ENCODE results near the gene KCNA4.

Gene KCNA4

DNA sequence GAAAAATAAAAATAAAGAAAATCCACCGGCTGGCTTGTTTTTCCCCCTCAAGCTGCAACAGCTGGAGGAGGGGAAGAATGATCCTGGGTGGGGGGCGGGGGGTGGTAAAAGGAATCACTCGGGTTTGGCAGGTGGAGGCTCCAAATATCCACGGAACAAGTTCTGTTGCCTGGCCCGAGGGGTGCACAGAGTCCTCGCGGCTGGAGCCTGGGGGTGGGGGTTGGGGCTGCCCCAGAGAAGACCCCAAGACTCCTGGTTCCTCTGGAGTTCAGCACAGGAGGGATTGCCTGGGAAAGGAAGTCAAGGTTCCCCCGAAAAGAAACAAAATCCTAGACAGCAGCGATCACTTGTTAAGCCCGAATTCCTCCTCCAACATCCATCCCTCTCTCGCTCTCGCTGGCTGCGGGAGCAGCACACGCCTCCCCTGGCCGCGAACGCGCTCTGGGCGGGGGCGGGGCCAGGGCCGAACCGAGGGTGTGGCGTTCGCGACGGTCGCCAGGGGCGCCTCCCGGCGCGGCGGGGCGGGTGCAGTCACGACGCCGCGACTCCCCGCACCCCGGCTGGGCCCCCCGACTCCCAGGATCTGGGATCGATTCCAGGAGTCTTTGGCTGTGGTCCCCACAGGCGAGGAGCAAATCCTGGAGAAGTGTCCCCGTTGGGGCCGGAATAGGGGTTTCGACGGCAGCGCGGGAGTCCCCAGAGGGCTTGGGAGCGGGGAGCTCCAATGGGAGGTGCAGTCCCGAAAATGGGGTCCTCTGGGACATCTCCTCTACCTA lies at the start of gene KCNA4:
KCNA4 (minus strand) TSS at position 443 of the 776 bp plus-strand sequence. CDS start 4,352 bp downstream, outside the sequence.
- DNase-seq (ENCODE audit: extremely low read depth, low read depth) = no peak
- TF ChIP-seq, protein P1, sequence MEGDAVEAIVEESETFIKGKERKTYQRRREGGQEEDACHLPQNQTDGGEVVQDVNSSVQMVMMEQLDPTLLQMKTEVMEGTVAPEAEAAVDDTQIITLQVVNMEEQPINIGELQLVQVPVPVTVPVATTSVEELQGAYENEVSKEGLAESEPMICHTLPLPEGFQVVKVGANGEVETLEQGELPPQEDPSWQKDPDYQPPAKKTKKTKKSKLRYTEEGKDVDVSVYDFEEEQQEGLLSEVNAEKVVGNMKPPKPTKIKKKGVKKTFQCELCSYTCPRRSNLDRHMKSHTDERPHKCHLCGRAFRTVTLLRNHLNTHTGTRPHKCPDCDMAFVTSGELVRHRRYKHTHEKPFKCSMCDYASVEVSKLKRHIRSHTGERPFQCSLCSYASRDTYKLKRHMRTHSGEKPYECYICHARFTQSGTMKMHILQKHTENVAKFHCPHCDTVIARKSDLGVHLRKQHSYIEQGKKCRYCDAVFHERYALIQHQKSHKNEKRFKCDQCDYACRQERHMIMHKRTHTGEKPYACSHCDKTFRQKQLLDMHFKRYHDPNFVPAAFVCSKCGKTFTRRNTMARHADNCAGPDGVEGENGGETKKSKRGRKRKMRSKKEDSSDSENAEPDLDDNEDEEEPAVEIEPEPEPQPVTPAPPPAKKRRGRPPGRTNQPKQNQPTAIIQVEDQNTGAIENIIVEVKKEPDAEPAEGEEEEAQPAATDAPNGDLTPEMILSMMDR (IDR thresholded peaks at IDR 0.05; ENCODE audit: low read depth, low read length, missing control alignments) = no peak
- no peak within 1 kb of the TSS for H3K4me3 ChIP-seq (replicated peaks; ENCODE audit: low read depth, low read length)

DNA sequence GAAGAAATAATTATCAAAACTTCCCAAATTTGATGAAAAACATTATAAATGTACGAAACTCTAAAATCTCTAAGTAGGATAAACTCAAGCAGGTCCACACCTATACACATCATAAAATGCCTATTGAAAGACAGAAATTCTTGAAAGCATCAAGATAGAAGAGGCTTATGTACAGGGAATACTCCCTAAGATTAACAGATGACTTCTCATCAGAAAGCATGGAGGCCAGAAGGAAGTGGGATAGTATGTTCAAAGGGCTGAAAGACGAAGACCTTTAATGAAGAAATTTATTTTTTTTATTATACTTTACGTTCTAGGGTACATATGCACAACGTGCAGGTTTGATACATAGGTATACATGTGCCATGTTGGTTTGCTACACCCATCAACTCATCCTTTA lies 45.3 kb upstream of the KCNA4 start:
- DNase-seq (ENCODE audit: extremely low read depth, low read depth) = no peak
- H3K4me3 ChIP-seq (replicated peaks; ENCODE audit: low read depth, low read length) = no peak overlapping the region
- TF ChIP-seq, protein P1 (IDR thresholded peaks at IDR 0.05; ENCODE audit: low read depth, low read length, missing control alignments) = no peak

DNA sequence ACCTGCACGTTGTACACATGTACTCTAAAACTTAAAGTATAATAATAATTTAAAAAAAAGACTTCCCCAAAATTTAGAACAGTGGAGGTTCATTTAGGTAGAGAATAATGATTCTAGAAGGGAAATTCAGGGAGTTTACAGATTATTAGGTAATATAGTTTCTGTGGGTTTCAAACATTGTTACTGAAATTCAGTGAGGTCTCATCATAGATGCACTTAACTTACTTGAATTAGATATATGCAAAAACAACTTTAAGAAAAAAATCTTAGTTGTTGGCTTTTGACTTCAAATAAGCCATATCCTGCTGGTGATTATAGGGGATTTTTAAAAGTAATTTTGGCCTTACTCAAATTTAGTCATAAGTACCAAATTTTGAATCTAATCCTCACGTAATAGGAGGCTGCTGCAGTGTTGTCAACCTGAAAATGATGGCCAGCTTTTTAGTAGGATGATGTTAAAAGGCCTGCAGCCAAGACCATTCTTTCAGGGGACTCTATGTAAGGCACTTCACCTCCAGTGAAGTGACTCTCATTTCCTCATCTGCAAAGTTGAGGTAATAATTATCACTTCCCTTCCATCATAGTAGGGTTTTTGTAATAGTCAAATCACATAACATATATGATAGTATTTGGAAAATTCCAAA lies 42.5 kb upstream of the KCNA4 start:
- TF ChIP-seq, protein P1 (IDR thresholded peaks at IDR 0.05; ENCODE audit: low read depth, low read length, missing control alignments) = no peak
- no peak overlapping the region for H3K4me3 ChIP-seq (replicated peaks; ENCODE audit: low read depth, low read length)
- no peak for DNase-seq (ENCODE audit: extremely low read depth, low read depth)

DNA sequence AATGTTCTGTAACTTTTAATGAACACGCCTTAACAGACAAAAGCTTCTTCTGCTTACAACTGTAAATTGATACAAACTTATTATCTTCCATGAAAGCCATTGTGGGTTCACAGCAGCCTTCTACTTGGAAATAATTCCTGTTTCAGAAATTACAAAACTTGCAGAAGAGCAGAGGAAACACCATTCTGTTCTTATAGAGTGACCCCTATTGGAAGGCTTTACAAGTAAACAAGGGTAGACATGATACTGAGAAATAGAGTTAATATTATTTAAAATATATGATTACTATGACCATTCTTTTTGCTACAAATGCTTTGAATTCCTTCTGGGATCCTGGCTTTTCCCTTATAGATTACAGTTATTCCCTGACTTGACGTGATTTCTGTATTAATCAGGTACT lies 32.4 kb upstream of the KCNA4 start:
- TF ChIP-seq, protein P1 (IDR thresholded peaks at IDR 0.05; ENCODE audit: low read depth, low read length, missing control alignments) = no peak
- H3K4me3 ChIP-seq (replicated peaks; ENCODE audit: low read depth, low read length) = no peak overlapping the region
- no peak for DNase-seq (ENCODE audit: extremely low read depth, low read depth)

DNA sequence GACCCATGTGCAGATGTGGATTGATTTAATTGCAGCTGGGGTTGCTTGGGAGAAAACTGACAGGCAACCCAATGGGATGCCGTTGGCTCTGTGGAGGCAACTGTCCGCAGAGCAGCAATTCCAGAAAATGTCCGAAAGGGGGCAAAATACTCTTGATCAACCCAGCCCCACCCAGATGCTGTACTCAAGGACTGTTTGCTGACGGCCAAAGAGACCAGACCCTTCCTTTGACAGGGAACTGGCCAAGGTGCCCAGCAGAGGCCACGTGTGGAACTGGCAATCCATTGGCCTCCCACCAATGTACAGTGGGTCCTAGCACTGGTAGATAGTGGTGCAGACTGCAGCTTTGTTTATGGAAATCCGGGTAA lies 29.7 kb upstream of the KCNA4 start:
- TF ChIP-seq, protein P1 (IDR thresholded peaks at IDR 0.05; ENCODE audit: low read depth, low read length, missing control alignments) = no peak
- no peak for DNase-seq (ENCODE audit: extremely low read depth, low read depth)
- no peak overlapping the region for H3K4me3 ChIP-seq (replicated peaks; ENCODE audit: low read depth, low read length)

DNA sequence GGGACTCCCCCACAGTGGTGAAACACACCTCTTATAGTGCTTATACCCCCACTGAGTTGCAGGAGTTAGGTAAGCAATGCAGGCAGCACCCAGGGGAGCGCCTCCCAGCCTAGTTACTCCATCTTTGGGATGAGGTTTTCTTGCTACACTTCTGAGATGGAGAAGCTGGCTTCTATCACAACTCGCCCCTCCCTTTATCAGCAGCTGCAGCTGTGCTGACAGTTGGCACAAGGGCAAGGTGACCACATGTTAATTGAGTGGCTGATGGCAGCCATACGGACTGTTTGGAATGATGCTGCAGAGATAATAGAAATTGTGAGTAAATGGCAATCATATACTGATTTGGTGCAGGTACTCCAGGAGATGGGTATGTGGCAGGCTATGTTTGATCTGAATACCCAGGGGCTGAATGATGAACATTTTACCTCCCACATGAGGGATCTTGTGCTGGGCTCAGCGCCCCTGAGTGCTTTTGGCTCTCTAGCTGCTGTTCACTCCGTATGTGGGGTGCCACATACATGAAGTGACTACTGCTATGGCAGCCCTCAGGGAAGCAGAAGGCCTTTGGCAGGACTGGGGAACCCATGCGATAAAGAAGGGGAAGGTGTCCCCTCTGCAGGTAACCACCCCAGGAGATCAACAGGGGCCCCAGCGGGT lies 29.2 kb upstream of the KCNA4 start:
- no peak for DNase-seq (ENCODE audit: extremely low read depth, low read depth)
- TF ChIP-seq, protein P1 (IDR thresholded peaks at IDR 0.05; ENCODE audit: low read depth, low read length, missing control alignments) = no peak
- H3K4me3 ChIP-seq (replicated peaks; ENCODE audit: low read depth, low read length) = no peak overlapping the region
